ENCODE measurements around the gene ZBTB5. TPM values are rescaled to one million over a fixed set of nuclear protein-coding genes. Genes with fewer than 3 reads are reported as not detected.
A peak's percentile ranks its signal among the peaks of the same experiment; 100 is the strongest.

ZBTB5 gene
- total and polyA plus RNA-seq, 2 of the 8 experiments (the other 6 are each of a cell fraction or from before 2014, with no cell fraction given), result 13.3 to 14.5 TPM

GRCh38 chr9:37441776-37442370 lies 23.4 kb downstream of the ZBTB5 start:
- H4K5ac ChIP-seq (ENCODE audit: insufficient read length, low read depth, low read length), result no peak overlapping the region
- H3K23ac ChIP-seq (ENCODE audit: insufficient read length), result no peak overlapping the region
- peaks cover 2% of the 10 kb centered on the region for H3K79me1 ChIP-seq (ENCODE audit: low read depth, low read length)
- no peak overlapping the region for H2BK20ac ChIP-seq (ENCODE audit: low read length)
- peaks cover 0 to 45% of the 10 kb centered on the region in 2 experiments for H3K79me2 ChIP-seq (ENCODE audit: control insufficient read depth in 1 of 2, insufficient read depth in 2 of 2, low read length in 2 of 2)
- H2BK12ac ChIP-seq (ENCODE audit: low read depth, low read length), result no peak overlapping the region
- H3K23me2 ChIP-seq (ENCODE audit: low read depth, low read length), result no peaks in the 10 kb centered on the region
- H3K18ac ChIP-seq (ENCODE audit: extremely low read depth, low read length), result no peak overlapping the region
- no peak overlapping the region for H3K27ac ChIP-seq (ENCODE audit: low read depth, low read length)
- no peak overlapping the region for H2BK5ac ChIP-seq (ENCODE audit: low read depth, low read length)
- CTCF ChIA-PET (ENCODE audit: partially characterized antibody), result interaction anchor here (0.8 to 2.3 kb wide), 6 partner anchors 11 to 34 kb away, joined by 3 to 7 read pairs (median 4); no protein-coding TSS in a partner anchor
- WGBS, 2 experiments (ENCODE audit: extremely low coverage in 1 of 2, insufficient coverage in 1 of 2, insufficient read length in 1 of 2, insufficient replicate concordance in 2 of 2, low coverage in 1 of 2, low lambda C conversion rate in 2 of 2, missing lambda C conversion rate in 1 of 2), result 96% methylated on average over 21 of the region's 21 CpGs; no CpG with 5 or more reads in 1 of the 2 experiments
- FAIRE-seq (no peak), DNase-seq (ENCODE audit: low read depth in 1 of 2, low spot score in 2 of 2) (no peak)
- TF ChIP-seq POLR2A (IDR thresholded peaks at IDR 0.05; ENCODE audit: control extremely low read depth in 1 of 2, low read depth in 2 of 2, low read length in 2 of 2) (peak in 1 of 2 experiments; percentile 29; a peak in 1 of 3 replicates), SP1 (IDR thresholded peaks at IDR 0.05; ENCODE audit: low read depth, low read length) (no peak), ZNF274 (IDR thresholded peaks at IDR 0.05; ENCODE audit: borderline replicate concordance, extremely low read depth, low read length) (no peak)
- no peak overlapping the region for H3K4me3 ChIP-seq (ENCODE audit: extremely low read depth in 1 of 4, insufficient read depth in 2 of 4, low read depth in 3 of 4, low read length in 4 of 4)
- no peaks in the 10 kb centered on the region for H3K27me3 ChIP-seq (replicated peaks in 1 of 4; ENCODE audit: control insufficient read depth in 3 of 4, extremely low read depth in 1 of 4, insufficient read depth in 3 of 4, low read length in 3 of 4)
- no peak overlapping the region for H3K4me2 ChIP-seq (ENCODE audit: insufficient read depth in 1 of 2, low read depth in 2 of 2, low read length in 2 of 2)
- H3K9me3 ChIP-seq (ENCODE audit: insufficient read depth in 2 of 2, low read depth in 1 of 2, low read length in 1 of 2), result no peaks in the 10 kb centered on the region
- no peak overlapping the region for H4K91ac ChIP-seq (replicated peaks; ENCODE audit: insufficient read length, low read length)
- no peak overlapping the region for H2AFZ ChIP-seq (ENCODE audit: low read length)
- H2BK120ac ChIP-seq (replicated peaks; ENCODE audit: low read depth, low read length), result no peak overlapping the region
- POLR2A ChIA-PET (ENCODE audit: partially characterized antibody), result interaction anchor here (0.9 to 2.4 kb wide), 4 partner anchors 8 to 25 kb away, joined by 3 to 12 read pairs (median 4); partner anchors contain the start of gene ZBTB5
- H3K4ac ChIP-seq (replicated peaks; ENCODE audit: insufficient read length, low read depth, low read length), result no peak overlapping the region
- no peak overlapping the region for H2AK5ac ChIP-seq (ENCODE audit: low read depth, low read length)
- no peak overlapping the region for H2BK15ac ChIP-seq (ENCODE audit: low read length)
- peaks cover 15 to 21% of the 10 kb centered on the region in 2 experiments for H4K20me1 ChIP-seq (replicated peaks in 1 of 2; ENCODE audit: control insufficient read depth in 1 of 2, insufficient read depth in 2 of 2, low read length in 2 of 2)
- no peak overlapping the region for H3K9ac ChIP-seq (replicated peaks in 1 of 4; ENCODE audit: extremely low read depth in 1 of 4, low read depth in 3 of 4, low read length in 3 of 4)
- no peak overlapping the region for H3K14ac ChIP-seq (ENCODE audit: insufficient read length)
- no peak overlapping the region for H4K8ac ChIP-seq (ENCODE audit: extremely low read depth, insufficient read depth, low read length)
- peaks cover 27 to 58% (median 41%) of the 10 kb centered on the region in 4 experiments for H3K36me3 ChIP-seq (ENCODE audit: control insufficient read depth in 2 of 4, insufficient read depth in 4 of 4, low read length in 3 of 4)
- no peak overlapping the region for H3K56ac ChIP-seq (replicated peaks; ENCODE audit: insufficient read length, low read depth, low read length)
- no peaks in the 10 kb centered on the region for H3K4me1 ChIP-seq (replicated peaks in 1 of 4; ENCODE audit: control insufficient read depth in 3 of 4, insufficient read depth in 4 of 4, low read length in 3 of 4)

All from H1 (cell line).